ENCODE results near the gene FAM131B. TPM values are rescaled to one million over a fixed set of nuclear protein-coding genes. Genes with fewer than 3 reads are reported as not detected.

The FAM131B gene
- polyA plus RNA-seq, 1 donor (not counting 4 experiments of a cell fraction or from before 2014, with no cell fraction given), result 0.21 TPM

GRCh38 chr7:143387156-143387975, 24.9 kb upstream of the FAM131B start:
- no peaks in the 10 kb centered on the region for H3K9me3 ChIP-seq (ENCODE audit: control insufficient read depth, low read depth, low read length)
- H3K27ac ChIP-seq (ENCODE audit: control insufficient read depth, insufficient read depth, low read length), result no peak overlapping the region
- no peak overlapping the region for H2AFZ ChIP-seq (ENCODE audit: control insufficient read depth, low read length)
- peaks cover 52 to 67% of the 10 kb centered on the region in 2 experiments for H3K36me3 ChIP-seq (ENCODE audit: control insufficient read depth in 2 of 2, extremely low read depth in 1 of 2, insufficient read depth in 2 of 2, low read length in 2 of 2)
- H3K9ac ChIP-seq (ENCODE audit: control insufficient read depth, extremely low read depth, insufficient read depth, low read length), result no peak overlapping the region
- TF ChIP-seq EZH2 (IDR thresholded peaks at IDR 0.05; ENCODE audit: low read length) (no peak), CTCF (optimal IDR thresholded peaks at IDR 0.05 in 1 of 3, IDR thresholded peaks at IDR 0.05 in 1 of 3, conservative IDR thresholded peaks at IDR 0.05 in 1 of 3; ENCODE audit: extremely low read depth in 1 of 3, insufficient read depth in 2 of 3, low read length in 3 of 3) (no peak)
- H3K79me2 ChIP-seq (ENCODE audit: control insufficient read depth, insufficient read depth, low read length), result peaks cover 48% of the 10 kb centered on the region
- H3K4me2 ChIP-seq (ENCODE audit: control insufficient read depth, extremely low read depth, insufficient read depth, low read depth, low read length), result no peak overlapping the region
- peaks cover 30% of the 10 kb centered on the region for H3K4me1 ChIP-seq (ENCODE audit: control insufficient read depth, extremely low read depth, insufficient read depth, low read length)
- no peaks in the 10 kb centered on the region for H3K27me3 ChIP-seq (ENCODE audit: control insufficient read depth, extremely low read depth, insufficient read depth, low read length)
- H3K9me1 ChIP-seq (ENCODE audit: control insufficient read depth, extremely low read depth, insufficient read depth, low read length), result peaks cover 6% of the 10 kb centered on the region
- dilution Hi-C loops (cut with MboI; ENCODE audit: extremely low pct_ligation_motif_present, low sequenced_read_pairs), result no loop called here
- H4K20me1 ChIP-seq (ENCODE audit: control insufficient read depth, extremely low read depth, insufficient read depth, low read length), result peaks cover 44% of the 10 kb centered on the region
- FAIRE-seq (no peak), DNase-seq (ENCODE audit: low read depth, low spot score) (no peak)
- H3K4me3 ChIP-seq (ENCODE audit: control insufficient read depth in 2 of 3, extremely low read depth in 1 of 3, insufficient read depth in 2 of 3, low read depth in 1 of 3, low read length in 3 of 3), result no peak overlapping the region

- H3K4me2 ChIP-seq (ENCODE audit: control insufficient read depth, extremely low read depth, insufficient read depth, low read depth, low read length), result no peak overlapping the region
- peaks cover 6% of the 10 kb centered on the region for H3K9me1 ChIP-seq (ENCODE audit: control insufficient read depth, extremely low read depth, insufficient read depth, low read length)
- H3K9ac ChIP-seq (ENCODE audit: control insufficient read depth, extremely low read depth, insufficient read depth, low read length), result no peak overlapping the region
- H3K4me1 ChIP-seq (ENCODE audit: control insufficient read depth, extremely low read depth, insufficient read depth, low read length), result peaks cover 28% of the 10 kb centered on the region
- TF ChIP-seq CTCF (optimal IDR thresholded peaks at IDR 0.05 in 1 of 3, IDR thresholded peaks at IDR 0.05 in 1 of 3, conservative IDR thresholded peaks at IDR 0.05 in 1 of 3; ENCODE audit: extremely low read depth in 1 of 3, insufficient read depth in 2 of 3, low read length in 3 of 3) (no peak), EZH2 (IDR thresholded peaks at IDR 0.05; ENCODE audit: low read length) (no peak)
- DNase-seq (ENCODE audit: low read depth, low spot score), result no peak
- no peak for FAIRE-seq
- no peak overlapping the region for H2AFZ ChIP-seq (ENCODE audit: control insufficient read depth, low read length)
- no peaks in the 10 kb centered on the region for H3K27me3 ChIP-seq (ENCODE audit: control insufficient read depth, extremely low read depth, insufficient read depth, low read length)
- dilution Hi-C loops (cut with MboI; ENCODE audit: extremely low pct_ligation_motif_present, low sequenced_read_pairs), result no loop called here
- H3K9me3 ChIP-seq (ENCODE audit: control insufficient read depth, low read depth, low read length), result no peaks in the 10 kb centered on the region
- H4K20me1 ChIP-seq (ENCODE audit: control insufficient read depth, extremely low read depth, insufficient read depth, low read length), result peaks cover 37% of the 10 kb centered on the region
- peaks cover 58% of the 10 kb centered on the region for H3K79me2 ChIP-seq (ENCODE audit: control insufficient read depth, insufficient read depth, low read length)
- H3K4me3 ChIP-seq (ENCODE audit: control insufficient read depth in 2 of 3, extremely low read depth in 1 of 3, insufficient read depth in 2 of 3, low read depth in 1 of 3, low read length in 3 of 3), result no peak overlapping the region
- H3K36me3 ChIP-seq (ENCODE audit: control insufficient read depth in 2 of 2, extremely low read depth in 1 of 2, insufficient read depth in 2 of 2, low read length in 2 of 2), result peaks cover 47 to 58% of the 10 kb centered on the region in 2 experiments
- H3K27ac ChIP-seq (ENCODE audit: control insufficient read depth, insufficient read depth, low read length), result no peak overlapping the region
These were observed 23.6 kb upstream of the FAM131B start for GRCh38 chr7:143385891-143386781.
